Adrenal gland (tissue), 12 donors: ENCODE measurements around the gene FOXO4. TPM values are rescaled to one million over a fixed set of nuclear protein-coding genes. Genes with fewer than 3 reads are reported as not detected.

Experiments used
- DNase-seq, 7 donors: peaks; one replicate each; pipeline ENCODE4 v3.0.0-alpha.2; 2019 to 2020
- H3K27ac ChIP-seq, 5 donors: fragments of 200-600 bp; sonication (generic) in 4 of 5; 1 replicate in 3 of 5; 2 replicates in 2 of 5; pipeline versions ENCODE4 v1.5.1 to v1.8.0; 2016 to 2020; ENCODE audit warnings: mild to moderate bottlenecking in 1 of 5
- H3K27me3 ChIP-seq: fragments of 200-600 bp; 2 replicates; pipeline ENCODE4 v1.8.0; 2021
- H3K36me3 ChIP-seq, 2 donors: fragments of 200-600 bp; replicated peaks in 1 of 2; 1 replicate in 1 of 2; 2 replicates in 1 of 2; pipeline versions ENCODE4 v1.5.1 to v1.8.0; 2018 to 2022
- H3K4me1 ChIP-seq, 2 donors: fragments of 200-600 bp; replicated peaks in 1 of 2; 1 replicate in 1 of 2; 2 replicates in 1 of 2; pipeline versions ENCODE4 v1.5.1 to v1.8.0; 2018 to 2021
- H3K4me3 ChIP-seq, 4 donors: fragments of 200-600 bp; sonication (generic) in 3 of 4; one replicate each; pipeline ENCODE4 v1.5.1; 2016 to 2018
- H3K9me3 ChIP-seq, 3 donors: fragments of 200-600 bp; sonication (generic) in 1 of 3; replicated peaks in 1 of 3; 1 replicate in 2 of 3; 2 replicates in 1 of 3; pipeline versions ENCODE4 v1.5.1 to v1.8.0; 2016 to 2021
- CTCF ChIP-seq, 6 experiments: fragments of 450-650 bp in 4 of 6; fragments of 200-600 bp in 2 of 6; sonication (generic) in 1 of 6; IDR thresholded peaks; 1 replicate in 5 of 6; 2 replicates in 1 of 6; pipeline versions ENCODE4 v1.5.1 to v1.8.0; 2016 to 2021; ENCODE audit warnings: antibody characterized with exemption in 6 of 6, mild to moderate bottlenecking in 2 of 6, moderate library complexity in 1 of 6
- POLR2A ChIP-seq, 2 donors: fragments of 450-650 bp; IDR thresholded peaks; one replicate each; pipeline ENCODE4 v1.6.1; 2017; ENCODE audit warnings: antibody characterized with exemption in 2 of 2, mild to moderate bottlenecking in 2 of 2, moderate library complexity in 1 of 2
- WGBS, 4 donors: extraction: QIAGEN DNeasy Blood & Tissue Kit in 2 of 4; methylation state at CpG; one replicate each; pipeline versions ENCODE4 v1.1.5 to v1.1.7; 2013 to 2017; 5-methylcytosine and 5-hydroxymethylcytosine counted together
- intact Hi-C, 2 donors: fragments of 100-400 bp; cut with DNase I; formaldehyde crosslinking; loops; one replicate each; pipeline versions ENCODE4 v1.14.1 to v1.15.0; 2022 to 2023
- polyA plus RNA-seq, 3 donors: library from polyadenylated mRNA; stranded (reverse); fragments of 200-250 nt in 2 of 3; fragments of 350-450 nt in 1 of 3; fragmentation: Illumina TruSeq in 1 of 3; extraction: RNeasy Lipid Tissue Mini Kit (QIAGEN cat#74804) in 1 of 3; gene quantifications; one replicate each; pipeline ENCODE4 v1.2.3, GENCODE V29; 2013 to 2014
- total RNA-seq, 9 donors: library from RNA; depleted of rRNA in 4 of 9; stranded (reverse); fragments of >200 nt in 4 of 9; fragments of 120-200 nt in 1 of 9; fragmentation: NEBNext Ultra II Directional in 1 of 9; extraction: Animal tissue kit (Norgen Biotek cat#: 25700) in 1 of 9; gene quantifications; one replicate each; pipeline versions ENCODE4 v1.1.0 to v1.2.4, GENCODE V29; 2013 to 2023
- donor health status: healthy with polysubstance abuse.
- donor health status: Bipolar disorder and iron deficiency.
- donor health status: DM: yes; HTN: yes; CAD: no.
- donor health status: DM: no; HTN: no; CAD: no.
- donor health status: DM: no; HTN: no; CAD: no.
- donor health status: DM: yes; HTN: yes; CAD: no.

FOXO4 gene
- total and polyA plus RNA-seq, 12 donors, result 14.3 to 191 (median 77.6) TPM

GRCh38 chrX:71082124-71082647 is 13.5 kb upstream of the FOXO4 start:
- 71 to 80% (median 78%) methylated on average over 5 of the region's 5 CpGs for WGBS, 4 donors
- no peaks in the 10 kb centered on the region for H3K4me1 ChIP-seq
- intact Hi-C loops, result no loop called here
- H3K27ac ChIP-seq, result no peak overlapping the region
- TF ChIP-seq CTCF (IDR thresholded peaks at IDR 0.05), result no peak
- no peak for TF ChIP-seq POLR2A (IDR thresholded peaks at IDR 0.05)
- H3K36me3 ChIP-seq, result no peaks in the 10 kb centered on the region
- no peak overlapping the region for H3K4me3 ChIP-seq
- peaks cover 7% of the 10 kb centered on the region for H3K27me3 ChIP-seq
- no peaks in the 10 kb centered on the region for H3K9me3 ChIP-seq
- no peak for DNase-seq

DNA sequence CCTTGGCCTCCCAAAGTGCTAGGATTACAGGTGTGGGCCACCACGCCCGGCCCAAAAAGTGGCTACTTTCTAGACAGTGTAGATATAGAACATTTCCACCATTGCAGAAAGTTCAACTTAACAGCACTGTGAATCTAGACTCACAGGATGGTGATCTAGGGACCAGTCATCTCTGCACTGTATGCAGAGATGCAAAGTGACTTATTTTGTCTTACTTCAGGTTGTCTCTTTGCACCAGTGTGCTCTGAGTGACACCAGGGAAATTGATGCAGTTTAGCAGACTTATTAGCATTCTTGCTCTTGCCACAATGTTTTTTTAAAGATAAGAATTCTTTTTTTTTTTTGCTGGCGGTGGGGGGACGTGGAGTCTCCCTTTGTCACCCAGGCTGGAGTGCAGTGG is 12.8 kb upstream of the FOXO4 start:
- H3K27me3 ChIP-seq, result peaks cover 10% of the 10 kb centered on the region
- H3K27ac ChIP-seq, result no peak overlapping the region
- TF ChIP-seq CTCF (IDR thresholded peaks at IDR 0.05), result no peak
- TF ChIP-seq POLR2A (IDR thresholded peaks at IDR 0.05), result no peak
- no peak for DNase-seq
- H3K9me3 ChIP-seq, result no peaks in the 10 kb centered on the region
- H3K4me3 ChIP-seq, result no peak overlapping the region
- intact Hi-C loops, result no loop called here
- no peaks in the 10 kb centered on the region for H3K4me1 ChIP-seq
- H3K36me3 ChIP-seq, result no peaks in the 10 kb centered on the region
- WGBS, 4 donors, result 56 to 79% (median 74%) methylated on average over 2 to 4 of the region's 4 CpGs

- H3K4me3 ChIP-seq, result no peak overlapping the region
- H3K27ac ChIP-seq, result no peak overlapping the region
- no peak for TF ChIP-seq POLR2A (IDR thresholded peaks at IDR 0.05)
- no peak for TF ChIP-seq CTCF (IDR thresholded peaks at IDR 0.05)
- no peaks in the 10 kb centered on the region for H3K36me3 ChIP-seq
- H3K9me3 ChIP-seq, result no peaks in the 10 kb centered on the region
- WGBS, 4 donors, result 42 to 51% (median 47%) methylated on average over 3 to 4 of the region's 4 CpGs
- intact Hi-C loops, result no loop called here
- H3K4me1 ChIP-seq, result no peaks in the 10 kb centered on the region
- H3K27me3 ChIP-seq, result peaks cover 10% of the 10 kb centered on the region
- DNase-seq, result peak in 3 of 7 donors; percentile 29 to 48 (median 31)
Observed at GRCh38 chrX:71085900-71086299, 9.8 kb upstream of the FOXO4 start.

- H3K36me3 ChIP-seq, result no peaks in the 10 kb centered on the region
- intact Hi-C loops, result no loop called here
- TF ChIP-seq CTCF (IDR thresholded peaks at IDR 0.05) (no peak), POLR2A (IDR thresholded peaks at IDR 0.05) (no peak)
- peaks cover 3% of the 10 kb centered on the region for H3K27me3 ChIP-seq
- H3K4me1 ChIP-seq, result no peaks in the 10 kb centered on the region
- H3K9me3 ChIP-seq, result no peaks in the 10 kb centered on the region
- H3K4me3 ChIP-seq, result no peak overlapping the region
- peak in 1 of 7 donors; percentile 34 for DNase-seq
- H3K27ac ChIP-seq, result no peak overlapping the region
- 50 to 68% (median 57%) methylated on average over 5 of the region's 5 CpGs for WGBS, 4 donors
Observed at GRCh38 chrX:71091263-71091662, 4.4 kb upstream of the FOXO4 start.
